Measurements from ENCODE around the gene FEN1.

The FEN1 gene

GRCh38 chr11:61764606-61765260 lies 28.0 kb upstream of the FEN1 start:
- FAIRE-seq (no peak), DNase-seq (ENCODE audit: insufficient read length, low spot score) (no peak)
- TF ChIP-seq POLR2A (IDR thresholded peaks at IDR 0.05; ENCODE audit: low read depth, low read length) = no peak

GRCh38 chr11:61765550-61766253 lies 27.0 kb upstream of the FEN1 start:
- FAIRE-seq = no peak
- DNase-seq (ENCODE audit: insufficient read length, low spot score) = no peak
- TF ChIP-seq POLR2A (IDR thresholded peaks at IDR 0.05; ENCODE audit: low read depth, low read length) = no peak

- TF ChIP-seq POLR2A (IDR thresholded peaks at IDR 0.05; ENCODE audit: low read depth, low read length) = no peak
- DNase-seq (ENCODE audit: insufficient read length, low spot score) (no peak), FAIRE-seq (no peak)
Observed at GRCh38 chr11:61766353-61766841, 26.3 kb upstream of the FEN1 start.

GRCh38 chr11:61768376-61769076 lies 24.2 kb upstream of the FEN1 start:
- DNase-seq (ENCODE audit: insufficient read length, low spot score) (no peak), FAIRE-seq (no peak)
- TF ChIP-seq POLR2A (IDR thresholded peaks at IDR 0.05; ENCODE audit: low read depth, low read length) = no peak

GRCh38 chr11:61769169-61769920 lies 23.4 kb upstream of the FEN1 start:
- DNase-seq (ENCODE audit: insufficient read length, low spot score) = peak; percentile 71
- no peak for FAIRE-seq
- TF ChIP-seq POLR2A (IDR thresholded peaks at IDR 0.05; ENCODE audit: low read depth, low read length) = no peak

GRCh38 chr11:61769946-61770683 lies 22.6 kb upstream of the FEN1 start:
- DNase-seq (ENCODE audit: insufficient read length, low spot score) = no peak
- TF ChIP-seq POLR2A (IDR thresholded peaks at IDR 0.05; ENCODE audit: low read depth, low read length) = no peak
- no peak for FAIRE-seq

- TF ChIP-seq POLR2A (IDR thresholded peaks at IDR 0.05; ENCODE audit: low read depth, low read length) = no peak
- DNase-seq (ENCODE audit: insufficient read length, low spot score) (no peak), FAIRE-seq (no peak)
Observed at GRCh38 chr11:61771195-61771894, 21.4 kb upstream of the FEN1 start.

GRCh38 chr11:61771985-61772455 lies 20.7 kb upstream of the FEN1 start:
- DNase-seq (ENCODE audit: insufficient read length, low spot score) = no peak
- no peak for FAIRE-seq
- TF ChIP-seq POLR2A (IDR thresholded peaks at IDR 0.05; ENCODE audit: low read depth, low read length) = no peak

GRCh38 chr11:61773356-61773755 lies 19.4 kb upstream of the FEN1 start:
- DNase-seq (ENCODE audit: insufficient read length, low spot score) = no peak
- no peak for FAIRE-seq
- TF ChIP-seq POLR2A (IDR thresholded peaks at IDR 0.05; ENCODE audit: low read depth, low read length) = no peak

GRCh38 chr11:61773809-61774208 lies 18.9 kb upstream of the FEN1 start:
- FAIRE-seq = no peak
- no peak for DNase-seq (ENCODE audit: insufficient read length, low spot score)
- no peak for TF ChIP-seq POLR2A (IDR thresholded peaks at IDR 0.05; ENCODE audit: low read depth, low read length)

- DNase-seq (ENCODE audit: insufficient read length, low spot score) (no peak), FAIRE-seq (no peak)
- no peak for TF ChIP-seq POLR2A (IDR thresholded peaks at IDR 0.05; ENCODE audit: low read depth, low read length)
Observed at GRCh38 chr11:61774411-61774810, 18.3 kb upstream of the FEN1 start.

- DNase-seq (ENCODE audit: insufficient read length, low spot score) (no peak), FAIRE-seq (no peak)
Observed at GRCh38 chr11:61775106-61775505, 17.6 kb upstream of the FEN1 start.

More at GRCh38 chr11:61775106-61775505, 17.6 kb upstream of the FEN1 start:
- TF ChIP-seq POLR2A (IDR thresholded peaks at IDR 0.05; ENCODE audit: low read depth, low read length) = no peak
